Left renal pelvis (tissue), 4 donors: ENCODE measurements around the gene TRERF1. TPM values are rescaled to one million over a fixed set of nuclear protein-coding genes. Genes with fewer than 3 reads are reported as not detected.

ENCODE experiments used
- DNase-seq, 4 donors: peaks; one replicate each; pipeline ENCODE4 v3.0.0-alpha.2; 2013; ENCODE audit warnings: low read depth in 4 of 4, low spot score in 3 of 4
- polyA plus RNA-seq, 4 donors: library from polyadenylated mRNA; unstranded; fragments of 120-200 nt; gene quantifications; one replicate each; pipeline ENCODE4 v1.2.1, GENCODE V29; 2013; ENCODE audit not compliant: insufficient read length in 4 of 4

The TRERF1 gene
- polyA plus RNA-seq, 4 donors, result 13.0 to 18.6 (median 16.5) TPM

DNA sequence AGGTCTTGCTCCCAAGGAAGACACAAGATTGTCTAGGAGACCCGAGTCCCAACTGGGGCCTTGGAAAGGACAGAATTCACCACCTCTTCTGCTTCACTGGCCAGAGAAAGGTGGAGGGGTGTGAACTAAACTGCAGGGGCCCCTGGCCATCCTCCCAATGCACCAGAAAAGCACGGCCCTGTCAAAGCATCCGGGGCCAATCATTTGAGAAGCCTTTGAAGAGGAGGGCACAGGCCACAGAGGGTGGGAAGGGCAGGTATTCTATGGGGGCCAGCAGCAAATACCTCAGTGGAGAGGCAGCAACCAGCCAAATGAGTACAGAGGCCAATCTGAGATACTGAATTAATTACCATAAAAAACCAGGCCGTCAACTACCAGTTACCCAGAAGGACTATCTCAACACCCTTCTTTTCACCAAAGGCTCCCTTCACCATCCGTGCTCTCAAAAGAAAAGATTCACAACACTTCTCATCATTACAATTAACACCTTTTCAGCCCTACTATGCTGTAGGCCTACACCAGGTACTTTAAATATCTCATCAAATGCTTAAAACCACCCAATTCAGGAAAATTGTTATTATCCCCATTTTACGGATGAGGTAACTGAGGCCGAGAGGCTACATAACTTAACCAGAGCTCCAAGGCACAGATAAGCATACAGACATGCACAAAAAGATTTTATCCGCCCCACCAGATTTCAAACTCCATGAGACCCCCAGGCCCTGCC is 50.7 kb downstream of the TRERF1 start:
- no peak for DNase-seq

DNA sequence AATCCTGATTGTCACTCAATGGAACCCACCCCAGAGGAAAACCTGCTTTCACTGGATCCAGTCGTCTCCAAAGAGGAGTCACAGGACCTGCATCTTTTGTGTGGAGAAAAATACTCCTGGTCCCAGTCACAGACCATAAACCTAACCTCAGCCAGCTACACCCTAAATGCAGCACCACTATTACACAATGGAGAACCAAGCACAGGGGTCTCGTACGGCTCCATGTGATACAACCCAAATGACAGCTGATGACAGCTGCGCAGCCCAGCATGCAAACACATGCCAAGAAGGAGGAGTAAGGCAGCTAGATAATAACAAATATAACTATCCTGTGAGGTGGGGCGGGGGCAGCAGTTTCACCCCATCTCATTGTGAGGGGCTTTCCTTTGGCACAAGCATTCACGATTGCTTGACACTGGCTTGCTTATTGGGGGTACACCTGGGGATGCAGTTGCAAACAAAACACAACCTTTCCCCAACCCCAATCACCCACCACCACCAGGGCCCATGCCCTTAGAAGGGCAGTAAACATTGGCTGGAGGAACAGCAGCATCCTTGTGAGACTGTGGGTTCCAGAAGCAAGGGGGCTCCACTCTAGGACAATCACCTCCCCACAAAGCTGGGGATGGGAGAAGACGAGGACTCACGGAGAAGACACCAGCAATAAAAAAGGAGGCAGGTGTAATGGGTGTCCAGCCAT is 51.5 kb downstream of the TRERF1 start:
- DNase-seq, result no peak

DNA sequence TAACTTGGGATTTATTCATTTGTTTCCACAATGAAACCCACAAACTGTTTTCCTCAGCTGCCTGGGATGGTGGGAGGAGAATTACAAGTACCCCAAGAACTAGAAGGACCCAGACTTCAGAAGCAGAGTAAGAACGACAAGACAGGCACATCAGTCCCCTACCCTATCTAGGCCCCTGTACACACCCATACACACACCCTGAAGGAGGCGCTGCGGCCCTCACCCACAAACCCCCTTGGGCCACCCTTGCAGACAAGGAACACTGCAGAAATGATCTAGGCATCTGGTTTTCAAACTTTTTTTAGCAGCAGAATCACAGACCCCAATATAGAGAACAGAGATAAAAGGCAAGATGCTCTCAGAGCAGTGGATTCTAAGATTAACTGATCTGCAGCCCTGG is 55.0 kb downstream of the TRERF1 start:
- DNase-seq, result no peak

DNA sequence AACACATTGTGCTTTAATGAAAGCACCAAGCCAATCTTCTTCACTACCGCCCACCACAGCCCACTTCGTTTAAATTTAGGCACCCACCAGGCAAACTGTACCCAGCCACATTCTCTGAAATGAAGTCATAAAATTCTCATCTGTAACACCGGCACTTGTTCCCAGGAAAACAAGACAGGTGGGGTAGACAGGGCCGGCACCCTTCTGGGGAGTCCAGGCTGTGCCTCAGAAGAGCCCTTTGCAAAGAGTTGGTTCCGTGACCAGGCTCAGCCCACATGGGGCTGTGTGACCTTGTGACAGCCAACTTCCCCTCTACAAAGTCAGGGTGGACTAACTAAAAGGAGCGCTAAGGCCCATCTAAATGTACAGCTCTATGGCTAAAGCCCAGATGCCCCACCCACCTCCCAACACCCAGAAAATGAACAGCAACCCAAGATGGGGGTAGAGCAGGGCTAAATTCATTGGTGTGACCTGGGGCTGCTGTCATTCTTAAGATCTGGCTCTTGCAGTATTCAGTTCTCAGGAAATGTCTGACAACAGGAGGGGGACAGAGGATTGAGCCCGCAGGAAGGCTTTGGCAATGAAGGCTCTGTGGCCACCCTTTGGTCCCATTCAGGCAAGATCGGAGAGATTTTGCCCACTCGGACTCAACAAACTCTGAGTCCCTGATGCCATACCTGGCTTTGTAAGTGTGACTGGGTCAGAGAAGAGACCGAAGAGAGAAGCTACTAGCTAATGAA is 56.7 kb downstream of the TRERF1 start:
- DNase-seq, result no peak

- no peak for DNase-seq
Observed at GRCh38 chr6:42394151-42394550, 57.6 kb downstream of the TRERF1 start.

- no peak for DNase-seq
Observed at GRCh38 chr6:42393339-42393738, 58.4 kb downstream of the TRERF1 start.

GRCh38 chr6:42392833-42393232 is 58.9 kb downstream of the TRERF1 start:
- no peak for DNase-seq

GRCh38 chr6:42391441-42391840 is 60.3 kb downstream of the TRERF1 start:
- no peak for DNase-seq

DNA sequence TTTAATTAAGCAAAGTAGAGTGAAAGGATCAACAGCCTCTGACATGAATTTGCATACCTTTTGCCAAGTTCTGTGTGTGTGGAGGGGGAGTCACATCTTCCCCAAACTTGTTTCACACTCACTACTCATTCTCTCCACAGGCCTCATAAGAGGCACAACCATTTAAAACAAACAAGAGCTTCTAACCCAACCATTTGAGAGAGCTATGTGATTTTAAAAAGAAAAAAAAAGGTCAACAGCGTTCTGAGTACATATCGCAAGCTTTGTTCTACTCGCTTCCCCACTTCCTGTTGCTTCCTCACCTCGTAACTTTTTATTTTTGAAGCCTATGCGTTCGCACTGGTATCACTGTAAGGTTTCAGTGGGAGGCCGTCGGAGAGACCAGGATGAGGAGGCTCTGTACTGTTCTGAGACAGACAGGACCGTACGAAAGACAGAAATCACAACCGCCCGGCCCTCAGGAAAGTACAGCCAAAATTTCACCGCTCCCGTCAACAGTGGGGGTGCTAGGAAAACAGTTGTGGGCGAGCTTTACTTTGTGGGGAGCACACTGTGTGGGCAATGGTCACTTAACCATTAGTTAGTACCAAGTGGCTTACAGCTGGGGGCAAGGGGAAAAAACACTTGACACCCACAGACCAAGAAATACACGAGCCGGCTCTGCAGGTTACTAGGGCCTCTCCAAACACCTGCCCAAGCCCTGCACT is 61.3 kb downstream of the TRERF1 start:
- DNase-seq, result no peak

DNA sequence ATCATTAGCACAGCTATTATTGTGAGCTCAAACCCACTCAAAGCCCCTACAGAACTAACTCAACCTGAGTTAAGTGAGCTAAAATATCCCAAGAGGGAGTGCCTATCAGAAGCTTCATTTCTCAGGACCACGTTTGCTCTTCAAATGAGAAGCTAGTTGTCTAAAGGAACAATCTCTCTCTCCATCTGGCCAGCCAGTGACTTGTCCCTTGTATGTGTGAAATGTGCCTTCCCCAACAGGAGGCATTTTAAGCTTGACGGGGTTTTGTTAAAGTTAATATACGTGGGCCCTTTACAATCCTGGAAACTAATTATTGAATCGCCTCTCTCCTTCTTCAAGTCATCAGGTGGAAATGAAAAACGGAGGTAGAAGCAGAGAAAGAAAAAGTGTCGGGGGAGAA is 62.0 kb downstream of the TRERF1 start:
- DNase-seq, result no peak

DNA sequence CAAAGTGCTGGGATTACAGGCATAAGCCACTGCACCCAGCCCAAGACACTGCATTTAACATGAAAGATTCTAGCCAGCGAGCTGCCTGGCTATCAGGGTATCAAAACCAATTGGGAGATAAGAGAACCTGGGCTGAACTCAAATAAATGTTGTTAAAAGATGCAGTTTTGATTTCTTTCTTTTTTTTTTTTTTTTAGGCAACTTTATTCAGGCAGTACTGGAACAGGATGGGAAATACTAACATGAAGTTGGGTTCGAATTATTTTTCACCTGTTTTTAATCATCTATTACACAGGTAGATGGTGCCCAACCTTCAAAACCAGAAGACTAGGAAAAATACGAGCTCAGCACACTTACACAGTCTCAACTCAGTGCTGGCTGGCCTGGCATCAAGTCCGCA is 63.7 kb downstream of the TRERF1 start:
- no peak for DNase-seq

- no peak for DNase-seq
Observed at GRCh38 chr6:42387336-42387735, 64.4 kb downstream of the TRERF1 start.

DNA sequence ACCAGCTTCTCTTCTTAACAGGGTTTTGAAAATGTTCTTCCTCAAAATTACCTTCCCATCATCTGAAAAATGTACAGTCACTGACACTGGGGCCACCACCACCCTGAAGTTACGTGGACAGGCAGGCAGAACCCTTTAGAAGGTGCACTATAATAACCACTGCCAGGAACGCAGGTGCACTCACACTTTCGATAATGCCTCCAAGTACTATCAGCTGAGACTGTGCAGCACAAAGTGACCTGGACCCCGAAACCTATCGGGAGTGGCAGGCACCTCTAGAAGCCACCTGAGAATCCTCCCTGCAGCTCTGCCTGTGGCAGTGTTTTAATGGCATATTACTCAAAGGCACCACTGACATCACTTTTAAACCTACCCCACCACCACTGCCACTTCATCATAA is 66.4 kb downstream of the TRERF1 start:
- DNase-seq, result no peak

GRCh38 chr6:42383421-42384205 is 68.1 kb downstream of the TRERF1 start:
- DNase-seq, result no peak

GRCh38 chr6:42381850-42382249 is 69.9 kb downstream of the TRERF1 start:
- no peak for DNase-seq

DNA sequence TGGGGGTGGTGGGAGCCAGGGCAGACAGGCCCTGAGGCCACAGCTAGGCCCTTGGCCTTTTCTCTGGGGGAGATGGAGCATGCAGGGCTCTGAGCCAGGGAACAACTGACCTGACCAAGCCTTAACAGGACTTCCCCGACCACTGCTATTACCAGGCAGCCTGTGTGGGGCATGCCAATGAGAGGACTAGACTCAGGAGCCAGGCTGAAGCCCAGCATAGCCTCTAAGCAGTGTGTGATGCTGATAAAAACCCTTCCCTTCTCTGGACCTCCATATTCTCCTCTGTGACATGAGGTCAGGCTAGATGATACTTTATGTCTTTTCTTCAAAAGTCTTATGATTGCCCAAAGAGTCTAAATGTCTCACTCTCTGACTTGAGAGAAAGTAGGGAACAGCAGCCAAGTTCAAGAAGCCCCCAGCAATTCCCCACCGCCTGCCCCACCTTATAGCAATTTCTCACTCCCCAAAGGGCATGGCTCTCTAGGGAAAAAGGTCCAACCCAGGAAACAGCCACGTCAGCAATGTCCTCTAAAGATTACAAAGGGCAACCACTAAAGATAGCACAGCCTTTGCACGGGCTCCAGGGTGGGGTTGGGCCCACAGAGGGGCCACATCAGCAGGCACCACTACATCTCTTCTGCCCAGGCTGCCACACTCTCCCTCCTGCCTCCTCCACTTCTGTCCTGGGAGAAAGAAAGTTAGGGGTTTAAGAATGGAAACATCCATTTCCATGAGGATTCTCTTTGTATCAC is 71.3 kb downstream of the TRERF1 start:
- DNase-seq, result no peak

DNA sequence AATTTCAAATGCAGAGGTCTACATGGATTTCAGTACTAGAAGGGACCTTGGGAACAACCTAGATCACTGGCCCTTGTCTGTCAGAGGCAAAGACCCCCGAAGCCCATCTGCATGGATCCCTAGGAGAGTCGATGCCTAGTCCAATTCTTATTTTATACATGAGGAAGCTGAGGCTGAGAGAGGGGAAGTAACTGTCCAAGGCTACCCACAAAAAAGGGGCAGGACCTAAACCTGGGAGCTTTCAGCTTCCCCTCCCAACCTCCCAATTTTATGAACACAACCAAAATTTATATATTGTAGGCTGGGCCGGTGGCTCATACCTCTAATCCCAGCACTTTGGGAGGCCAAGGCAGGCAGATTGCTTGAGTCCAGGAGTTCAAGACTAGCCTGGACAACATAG is 73.2 kb downstream of the TRERF1 start:
- no peak for DNase-seq

GRCh38 chr6:42378125-42378524 is 73.6 kb downstream of the TRERF1 start:
- DNase-seq, result no peak

GRCh38 chr6:42375007-42375635 is 76.6 kb downstream of the TRERF1 start:
- no peak for DNase-seq
